Measurements from ENCODE around the gene ERICH6B.
"Not testable (repeated sequence)": the region's sequence is repeated elsewhere in the genome, so short reads cannot be mapped to it uniquely, and the experiment has no call there.

GRCh38 chr13:45642159-45642558 is 26.6 kb upstream of the ERICH6B start:
- not testable (repeated sequence) for TF ChIP-seq CTCF (IDR thresholded peaks at IDR 0.05; ENCODE audit: low read depth, low read length); EZH2phosphoT487 (IDR thresholded peaks at IDR 0.05; ENCODE audit: low read depth)

All from OCI-LY3 (cell line).